GM12873 (cell line): Measurements from ENCODE around the gene COL5A1.
A peak's percentile ranks its signal among the peaks of the same experiment; 100 is the strongest.

Experiments used
- TF ChIP-seq, protein P1 (sequence below): IDR thresholded peaks from 2 replicates; pipeline ENCODE4 v1.5.1; 2012; ENCODE audit warnings: low read depth, mild to moderate bottlenecking, moderate library complexity, low read length, control low read depth; ENCODE audit not compliant: insufficient read depth; ENCODE audit errors: missing control alignments

COL5A1 gene

GRCh38 chr9:134657666-134658377 lies 16.2 kb downstream of the COL5A1 start:
- TF ChIP-seq, protein P1, sequence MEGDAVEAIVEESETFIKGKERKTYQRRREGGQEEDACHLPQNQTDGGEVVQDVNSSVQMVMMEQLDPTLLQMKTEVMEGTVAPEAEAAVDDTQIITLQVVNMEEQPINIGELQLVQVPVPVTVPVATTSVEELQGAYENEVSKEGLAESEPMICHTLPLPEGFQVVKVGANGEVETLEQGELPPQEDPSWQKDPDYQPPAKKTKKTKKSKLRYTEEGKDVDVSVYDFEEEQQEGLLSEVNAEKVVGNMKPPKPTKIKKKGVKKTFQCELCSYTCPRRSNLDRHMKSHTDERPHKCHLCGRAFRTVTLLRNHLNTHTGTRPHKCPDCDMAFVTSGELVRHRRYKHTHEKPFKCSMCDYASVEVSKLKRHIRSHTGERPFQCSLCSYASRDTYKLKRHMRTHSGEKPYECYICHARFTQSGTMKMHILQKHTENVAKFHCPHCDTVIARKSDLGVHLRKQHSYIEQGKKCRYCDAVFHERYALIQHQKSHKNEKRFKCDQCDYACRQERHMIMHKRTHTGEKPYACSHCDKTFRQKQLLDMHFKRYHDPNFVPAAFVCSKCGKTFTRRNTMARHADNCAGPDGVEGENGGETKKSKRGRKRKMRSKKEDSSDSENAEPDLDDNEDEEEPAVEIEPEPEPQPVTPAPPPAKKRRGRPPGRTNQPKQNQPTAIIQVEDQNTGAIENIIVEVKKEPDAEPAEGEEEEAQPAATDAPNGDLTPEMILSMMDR, result no peak

DNA sequence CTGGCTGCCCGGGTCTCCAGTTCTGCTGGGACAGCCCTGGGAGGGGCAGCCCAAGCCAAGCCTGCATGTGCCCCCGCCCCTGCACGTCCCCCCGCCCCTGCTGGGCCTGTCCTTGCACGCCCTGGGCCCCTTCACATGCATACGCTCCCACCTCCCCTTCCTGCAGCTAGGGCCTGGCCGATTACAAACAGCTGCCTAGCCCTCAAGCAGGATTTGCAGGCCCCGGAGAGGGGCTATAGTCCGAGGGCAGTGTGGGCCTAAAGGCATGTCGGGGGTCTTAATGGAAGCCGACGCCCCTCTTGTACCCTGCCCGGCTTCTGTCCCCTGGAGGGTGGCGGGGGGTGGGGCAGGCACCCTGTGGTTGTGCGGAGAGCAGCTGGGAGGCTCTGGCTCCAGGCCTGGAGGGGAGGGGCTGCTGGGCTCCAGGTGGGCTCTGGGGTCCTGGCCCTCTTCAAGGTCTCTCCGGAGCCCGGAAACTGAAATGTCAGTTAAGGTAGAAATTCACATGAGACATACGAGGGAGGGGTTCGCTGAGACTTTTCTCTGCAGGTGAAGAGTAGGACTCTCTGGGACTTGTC lies 16.9 kb downstream of the COL5A1 start:
- TF ChIP-seq, protein P1, result no peak

GRCh38 chr9:134659688-134660131 lies 18.1 kb downstream of the COL5A1 start:
- TF ChIP-seq, protein P1, result no peak

DNA sequence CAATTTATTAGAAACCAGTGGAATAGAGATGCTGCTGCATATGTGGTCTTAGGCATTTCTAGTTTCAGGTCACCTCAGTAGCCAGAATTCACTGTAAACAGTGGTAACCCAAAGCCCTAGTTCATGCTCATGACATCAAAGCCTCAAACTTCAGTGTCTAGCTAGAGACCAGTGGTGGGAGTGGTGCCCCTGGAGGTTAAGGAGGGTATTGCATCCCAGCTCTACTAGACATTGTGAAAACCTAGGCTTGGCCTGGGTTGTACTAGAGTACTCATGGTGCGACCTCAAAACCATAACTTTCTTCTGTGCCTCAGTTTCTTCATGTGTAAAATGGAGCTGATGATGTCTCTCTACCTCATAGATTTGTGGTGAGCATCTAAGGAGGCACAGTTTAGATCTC lies 18.8 kb downstream of the COL5A1 start:
- TF ChIP-seq, protein P1, result peak; percentile 73

DNA sequence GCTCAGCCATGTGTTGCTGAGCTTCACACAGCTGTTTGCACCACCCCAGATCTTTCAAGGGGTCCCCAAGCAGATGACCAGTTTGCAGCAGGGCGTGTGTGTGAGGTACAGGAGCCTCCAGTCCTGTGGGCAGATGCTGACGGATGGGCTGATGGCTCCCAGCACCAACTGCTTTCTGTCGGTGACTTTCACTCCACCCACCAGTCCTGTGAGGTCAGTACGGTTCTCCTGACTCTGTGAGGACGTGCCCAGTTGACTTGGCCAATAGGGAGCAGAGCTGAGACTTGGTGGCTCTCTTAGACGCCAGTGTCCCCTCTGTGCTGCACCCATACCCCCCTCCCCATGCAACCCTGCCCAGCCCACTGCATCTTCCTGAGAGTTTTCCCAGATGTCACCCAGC lies 19.7 kb downstream of the COL5A1 start:
- TF ChIP-seq, protein P1, result no peak

DNA sequence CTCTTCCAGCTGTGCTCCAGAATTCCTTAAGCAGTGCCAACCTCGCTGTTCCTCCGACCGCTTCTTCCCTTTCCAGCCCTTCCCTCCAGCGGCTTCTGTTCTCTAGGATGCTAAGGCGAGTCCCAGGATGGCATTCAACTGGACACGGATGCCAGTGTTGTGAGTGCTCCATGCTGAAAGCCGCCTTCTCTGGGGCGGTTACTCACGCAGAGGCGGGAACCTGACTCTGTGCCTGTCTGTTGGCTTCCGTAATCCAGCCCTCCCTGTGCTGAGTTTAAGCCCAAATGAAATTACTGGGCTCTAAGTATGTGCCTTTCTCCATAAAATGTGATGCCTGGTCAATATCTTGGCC lies 20.2 kb downstream of the COL5A1 start:
- TF ChIP-seq, protein P1, result no peak

GRCh38 chr9:134662143-134662876 lies 20.7 kb downstream of the COL5A1 start:
- TF ChIP-seq, protein P1, result no peak
